Peyer's patch (tissue), 4 donors: ENCODE measurements around the gene GNG3. TPM values are rescaled to one million over a fixed set of nuclear protein-coding genes. Genes with fewer than 3 reads are reported as not detected.

Experiments used
- DNase-seq, 3 donors: peaks; one replicate each; pipeline ENCODE4 v3.0.0-alpha.2; 2017 to 2019
- H3K27ac ChIP-seq, 4 donors: fragments of 200-600 bp; sonication (generic); one replicate each; pipeline ENCODE4 v1.5.1; 2016 to 2019
- H3K27me3 ChIP-seq, 2 donors: fragments of 200-600 bp; sonication (generic); one replicate each; pipeline ENCODE4 v1.5.1; 2019
- H3K36me3 ChIP-seq, 3 donors: fragments of 200-600 bp; sonication (generic); one replicate each; pipeline ENCODE4 v1.5.1; 2016 to 2019
- H3K4me1 ChIP-seq, 4 donors: fragments of 200-600 bp; sonication (generic); one replicate each; pipeline ENCODE4 v1.5.1; 2016 to 2019
- H3K4me3 ChIP-seq, 4 donors: fragments of 200-600 bp; sonication (generic); 1 replicate in 3 of 4; 2 replicates in 1 of 4; pipeline ENCODE4 v1.5.1; 2016 to 2019; ENCODE audit warnings: mild to moderate bottlenecking in 1 of 4
- H3K9me3 ChIP-seq, 4 donors: fragments of 200-600 bp; sonication (generic); one replicate each; pipeline ENCODE4 v1.5.1; 2016 to 2019; ENCODE audit warnings: mild to moderate bottlenecking in 1 of 4
- CTCF ChIP-seq, 6 experiments: fragments of 450-650 bp in 4 of 6; fragments of 200-600 bp in 2 of 6; sonication (generic) in 1 of 6; IDR thresholded peaks; one replicate each; pipeline ENCODE4 v1.5.1; 2017 to 2019; ENCODE audit warnings: antibody characterized with exemption in 6 of 6, mild to moderate bottlenecking in 3 of 6, moderate library complexity in 1 of 6
- POLR2A ChIP-seq, 2 donors: fragments of 450-650 bp; IDR thresholded peaks; one replicate each; pipeline ENCODE4 v1.5.1; 2017; ENCODE audit warnings: antibody characterized with exemption in 2 of 2, mild to moderate bottlenecking in 2 of 2, moderate library complexity in 2 of 2
- total RNA-seq, 4 donors: library from RNA; depleted of rRNA; stranded (reverse); fragments of >200 nt; gene quantifications; one replicate each; pipeline ENCODE4 v1.1.0, GENCODE V29; 2016

GNG3 gene
- total RNA-seq, 4 donors from 2014 or later: not detected

- no peak for DNase-seq
- Histone ChIP-seq H3K4me1 (peaks cover 0 to 35% (median 12%) of the 10 kb centered on the region in 4 donors), H3K4me3 (peak overlapping the region; percentile 63 to 87 (median 79)), H3K36me3 (peaks cover 0 to 14% (median 0%) of the 10 kb centered on the region in 3 donors), H3K27me3 (no peaks in the 10 kb centered on the region), H3K9me3 (no peaks in the 10 kb centered on the region), H3K27ac (peak overlapping the region; percentile 67 to 78 (median 73))
- no peak for TF ChIP-seq CTCF (IDR thresholded peaks at IDR 0.05)
- TF ChIP-seq POLR2A (IDR thresholded peaks at IDR 0.05): no peak
Observed at GRCh38 chr11:62706850-62707247, 627 bp upstream of the GNG3 start.

GRCh38 chr11:62708392-62708791 lies 916 bp downstream of the GNG3 start:
- no peak for DNase-seq
- no peak for TF ChIP-seq POLR2A (IDR thresholded peaks at IDR 0.05)
- no peak for TF ChIP-seq CTCF (IDR thresholded peaks at IDR 0.05)
- H3K27me3 ChIP-seq: no peaks in the 10 kb centered on the region
- peaks cover 0 to 46% (median 16%) of the 10 kb centered on the region in 4 donors for H3K4me1 ChIP-seq
- peak overlapping the region; percentile 88 to 98 (median 92) for H3K27ac ChIP-seq
- H3K4me3 ChIP-seq: peak overlapping the region in 3 of 4 donors; percentile 58 to 73 (median 61)
- H3K9me3 ChIP-seq: no peaks in the 10 kb centered on the region
- H3K36me3 ChIP-seq: peaks cover 0 to 29% (median 0%) of the 10 kb centered on the region in 3 donors

- peaks cover 0 to 33% (median 0%) of the 10 kb centered on the region in 3 donors for H3K36me3 ChIP-seq
- TF ChIP-seq CTCF (IDR thresholded peaks at IDR 0.05) (no peak), POLR2A (IDR thresholded peaks at IDR 0.05) (no peak)
- peak; percentile 47 to 66 (median 62) for DNase-seq
- H3K4me3 ChIP-seq: peak overlapping the region; percentile 42 to 73 (median 60)
- peak overlapping the region; percentile 88 to 98 (median 92) for H3K27ac ChIP-seq
- H3K27me3 ChIP-seq: no peaks in the 10 kb centered on the region
- no peaks in the 10 kb centered on the region for H3K9me3 ChIP-seq
- H3K4me1 ChIP-seq: peaks cover 0 to 50% (median 16%) of the 10 kb centered on the region in 4 donors
Observed at GRCh38 chr11:62708793-62709192, 1.3 kb downstream of the GNG3 start.

GRCh38 chr11:62709247-62710000 lies 1.9 kb downstream of the GNG3 start:
- TF ChIP-seq POLR2A (IDR thresholded peaks at IDR 0.05) (peak; percentile 68 to 73), CTCF (IDR thresholded peaks at IDR 0.05) (peak in 1 of 6 experiments; percentile 21)
- H3K4me3 ChIP-seq: peak overlapping the region; percentile 42 to 73 (median 60)
- peaks cover 0 to 56% (median 16%) of the 10 kb centered on the region in 4 donors for H3K4me1 ChIP-seq

GRCh38 chr11:62710001-62710345 lies 2.5 kb downstream of the GNG3 start:
- H3K4me1 ChIP-seq: peaks cover 0 to 59% (median 15%) of the 10 kb centered on the region in 4 donors
- H3K27me3 ChIP-seq: no peaks in the 10 kb centered on the region
- H3K27ac ChIP-seq: peak overlapping the region; percentile 88 to 98 (median 92)
- no peaks in the 10 kb centered on the region for H3K9me3 ChIP-seq
- H3K4me3 ChIP-seq: peak overlapping the region; percentile 42 to 73 (median 60)
- peaks cover 0 to 45% (median 0%) of the 10 kb centered on the region in 3 donors for H3K36me3 ChIP-seq
- TF ChIP-seq CTCF (IDR thresholded peaks at IDR 0.05): no peak
- no peak for TF ChIP-seq POLR2A (IDR thresholded peaks at IDR 0.05)
- peak in 1 of 3 donors; percentile 57 for DNase-seq

More at GRCh38 chr11:62709247-62710000, 1.9 kb downstream of the GNG3 start:
- Histone ChIP-seq H3K9me3 (no peaks in the 10 kb centered on the region), H3K27ac (peak overlapping the region; percentile 88 to 98 (median 92)), H3K36me3 (peaks cover 0 to 39% (median 0%) of the 10 kb centered on the region in 3 donors), H3K27me3 (no peaks in the 10 kb centered on the region)
- DNase-seq: peak; percentile 93 to 99 (median 98)
